K562 (cell line): ENCODE results near the gene KLHL24. TPM values are rescaled to one million over a fixed set of nuclear protein-coding genes. Genes with fewer than 3 reads are reported as not detected.

ENCODE experiments used
- BHLHE40 ChIP-seq: IDR thresholded peaks from 2 replicates; pipeline ENCODE4 v1.6.1; 2011; ENCODE audit warnings: low read length, improper control_type of control experiment
- BRD9 ChIP-seq: fragments of 450-650 bp; IDR thresholded peaks from 2 replicates; pipeline ENCODE4 v1.6.1; 2018; ENCODE audit warnings: low read depth; ENCODE audit not compliant: partially characterized antibody
- CBX3 ChIP-seq, 2 experiments: IDR thresholded peaks; 1 replicate in 1 of 2; 2 replicates in 1 of 2; pipeline ENCODE4 v1.6.1; 2012; ENCODE audit warnings: inconsistent platforms in 2 of 2, low read length in 2 of 2, borderline replicate concordance in 1 of 2, control low read depth in 1 of 2
- CHD2 ChIP-seq: IDR thresholded peaks from 2 replicates; pipeline ENCODE4 v1.6.1; 2011; ENCODE audit warnings: low read depth, low read length
- FOXK2 ChIP-seq, 2 experiments: fragments of 450-650 bp; IDR thresholded peaks in 1 of 2; conservative IDR thresholded peaks in 1 of 2; 2 replicates each; pipeline ENCODE4 v1.6.1; 2016; ENCODE audit warnings: low read depth in 2 of 2, mild to moderate bottlenecking in 1 of 2
- HDGF ChIP-seq: fragments of 450-650 bp; IDR thresholded peaks from 2 replicates; pipeline ENCODE4 v1.6.1; 2016
- MLX ChIP-seq, 2 experiments: fragments of 450-650 bp in 1 of 2; sonication (generic) in 1 of 2; formaldehyde crosslinking; conservative IDR thresholded peaks; 2 replicates each; pipeline versions ENCODE4 v1.4.0 to v1.8.1; 2020 to 2022; ENCODE audit warnings: mild to moderate bottlenecking in 1 of 2, missing genetic modification reagents in 1 of 2
- NCOA2 ChIP-seq, 2 experiments: fragments of 450-650 bp; IDR thresholded peaks; 2 replicates each; pipeline ENCODE4 v1.6.1; 2018; ENCODE audit warnings: mild to moderate bottlenecking in 2 of 2, moderate library complexity in 1 of 2; ENCODE audit not compliant: partially characterized antibody in 2 of 2
- POLR2A ChIP-seq: fragments of 450-650 bp; conservative IDR thresholded peaks from 2 replicates; pipeline ENCODE4 v1.6.1; 2016
- RBM25 ChIP-seq: fragments of 200-400 bp; formaldehyde crosslinking; IDR thresholded peaks from 2 replicates; pipeline ENCODE4 v1.6.1; 2018; ENCODE audit warnings: low read length, low read depth, moderate library complexity; ENCODE audit not compliant: severe bottlenecking
- REST ChIP-seq, 2 experiments: fragments of 450-650 bp; formaldehyde crosslinking in 1 of 2; IDR thresholded peaks; 2 replicates each; pipeline versions ENCODE4 v1.4.0 to v1.6.1; 2014 to 2020; ENCODE audit warnings: mild to moderate bottlenecking in 2 of 2, borderline replicate concordance in 1 of 2, low read depth in 1 of 2
- ZFPM2 ChIP-seq: fragments of 250-450 bp; sonication (Bioruptor Pico); IDR thresholded peaks from 2 replicates; pipeline ENCODE4 v1.5.1; 2022; ENCODE audit warnings: mild to moderate bottlenecking
- ZNF263 ChIP-seq: sonication (generic); formaldehyde crosslinking; IDR thresholded peaks from 2 replicates; pipeline ENCODE4 v1.8.0; 2022; ENCODE audit warnings: mild to moderate bottlenecking, missing genetic modification reagents, borderline replicate concordance
- ZNF699 ChIP-seq: fragments of 250-450 bp; sonication (Bioruptor Pico); IDR thresholded peaks from 2 replicates; pipeline ENCODE4 v1.8.0; 2021; ENCODE audit warnings: mild to moderate bottlenecking, moderate library complexity; ENCODE audit not compliant: insufficient replicate concordance
- polyA plus RNA-seq, 8 experiments: library from polyadenylated mRNA; depleted of rRNA in 4 of 8; stranded (reverse) in 5 of 8; unstranded in 3 of 8; fragments of >200 nt; fragmentation: Nextera tagmentation in 2 of 8; fragmentation: Illumina TruSeq in 1 of 8; extraction: Ambion mirVana in 2 of 8; extraction: Trizol in 1 of 8; gene quantifications; 2 replicates each; pipeline versions ENCODE4 v1.2.1 to v1.2.3, GENCODE V29; 2011 to 2014; ENCODE audit warnings: inconsistent platforms in 1 of 8, missing spikeins in 1 of 8
- total RNA-seq, 7 experiments: library from RNA; depleted of rRNA in 6 of 7; stranded (reverse); fragments of >200 nt in 6 of 7; fragmentation: Illumina TruSeq in 2 of 7; extraction: Trizol in 2 of 7; gene quantifications; 2 replicates each; pipeline versions ENCODE4 v1.2.1 to v1.2.3, GENCODE V29; 2011 to 2021; ENCODE audit warnings: low replicate concordance in 1 of 7

KLHL24 gene
- total and polyA plus RNA-seq, 9 of the 15 experiments (the other 6 are each of a cell fraction or from before 2014, with no cell fraction given): 3.3 to 21.2 (median 14.2) TPM

- no peak for TF ChIP-seq BHLHE40
- no peak for TF ChIP-seq ZFPM2
- no peak for TF ChIP-seq BRD9
- TF ChIP-seq NCOA2 (IDR thresholded peaks at IDR 0.05; ENCODE audit: partially characterized antibody in 2 of 2): no peak
- TF ChIP-seq REST (IDR thresholded peaks at IDR 0.05; ENCODE audit: borderline replicate concordance): no peak
- no peak for TF ChIP-seq REST (CRISPR knock-in tag; IDR thresholded peaks at IDR 0.05; ENCODE audit: low read depth)
- TF ChIP-seq POLR2A: no peak
- TF ChIP-seq CHD2: no peak
- TF ChIP-seq RBM25: peak; percentile 48
- TF ChIP-seq ZNF263 (CRISPR knock-in tag): no peak
- no peak for TF ChIP-seq ZNF699
- no peak for TF ChIP-seq HDGF
- no peak for TF ChIP-seq FOXK2 (conservative IDR thresholded peaks at IDR 0.05 in 1 of 2, IDR thresholded peaks at IDR 0.05 in 1 of 2; ENCODE audit: low read depth in 2 of 2)
- TF ChIP-seq CBX3 (IDR thresholded peaks at IDR 0.05; ENCODE audit: borderline replicate concordance in 1 of 2, low read length in 2 of 2): peak; percentile 94 to 99
- TF ChIP-seq MLX (CRISPR knock-in tag; conservative IDR thresholded peaks at IDR 0.05): no peak
Measured at GRCh38 chr3:183653209-183654064, 18.0 kb downstream of the KLHL24 start (continued).
